SK-N-SH treated with all-trans-retinoic acid at 6 μM for 48 hours (cell line): Measurements from ENCODE around the gene ZDHHC4.

Source experiments
- CSDC2 ChIP-seq: fragments of 250-450 bp; sonication (Bioruptor Pico); IDR thresholded peaks from 2 replicates; pipeline ENCODE4 v1.5.0; 2020; ENCODE audit warnings: mild to moderate bottlenecking, moderate library complexity
- GLIS3 ChIP-seq: fragments of 250-450 bp; sonication (Bioruptor Pico); IDR thresholded peaks from 2 replicates; pipeline ENCODE4 v1.5.0; 2020; ENCODE audit warnings: mild to moderate bottlenecking, moderate library complexity
- ISL1 ChIP-seq: fragments of 250-450 bp; sonication (Bioruptor Pico); IDR thresholded peaks from 2 replicates; pipeline ENCODE4 v2.1.2; 2022; ENCODE audit warnings: mild to moderate bottlenecking, moderate library complexity
- PATZ1 ChIP-seq: fragments of 250-450 bp; sonication (Bioruptor Pico); IDR thresholded peaks from 2 replicates; pipeline ENCODE4 v1.8.0; 2020; ENCODE audit warnings: mild to moderate bottlenecking, moderate library complexity, borderline replicate concordance
- PPARA ChIP-seq: fragments of 250-450 bp; sonication (Bioruptor Pico); IDR thresholded peaks from 2 replicates; pipeline ENCODE4 v1.5.0; 2020; ENCODE audit warnings: mild to moderate bottlenecking, borderline replicate concordance
- TCF4 ChIP-seq: fragments of 250-450 bp; sonication (Bioruptor Pico); IDR thresholded peaks from 2 replicates; pipeline ENCODE4 v1.8.0; 2021; ENCODE audit warnings: mild to moderate bottlenecking, moderate library complexity, borderline replicate concordance
- ZC3H10 ChIP-seq: fragments of 250-450 bp; sonication (Bioruptor Pico); IDR thresholded peaks from 2 replicates; pipeline ENCODE4 v1.5.1; 2021; ENCODE audit warnings: mild to moderate bottlenecking, moderate library complexity
- ZFP3 ChIP-seq: fragments of 250-450 bp; sonication (Bioruptor Pico); IDR thresholded peaks from 2 replicates; pipeline ENCODE4 v1.5.0; 2020; ENCODE audit warnings: mild to moderate bottlenecking, moderate library complexity
- ZFP30 ChIP-seq: fragments of 450-650 bp; formaldehyde crosslinking; IDR thresholded peaks from 2 replicates; pipeline ENCODE4 v1.5.0; 2022; ENCODE audit warnings: mild to moderate bottlenecking, moderate library complexity
- ZNF565 ChIP-seq: fragments of 450-650 bp; formaldehyde crosslinking; conservative IDR thresholded peaks from 2 replicates; pipeline ENCODE4 v1.5.0; 2020; ENCODE audit warnings: low read depth, mild to moderate bottlenecking, moderate library complexity

- TF ChIP-seq ZC3H10 (CRISPR knock-in tag) (no peak), PPARA (CRISPR knock-in tag) (no peak), CSDC2 (CRISPR knock-in tag) (no peak), PATZ1 (CRISPR knock-in tag) (no peak), ZFP3 (CRISPR knock-in tag) (no peak), TCF4 (CRISPR knock-in tag) (no peak), GLIS3 (CRISPR knock-in tag) (no peak), ZFP30 (CRISPR knock-in tag) (no peak), ISL1 (CRISPR knock-in tag) (no peak), ZNF565 (CRISPR knock-in tag) (no peak)
Measured at GRCh38 chr7:6588566-6588965, 11.3 kb downstream of the ZDHHC4 start.
